D721Med (cell line): ENCODE results near the gene TNFSF13.

Source experiments
- DNase-seq: peaks from one replicate; pipeline ENCODE4 v3.0.0; 2011; ENCODE audit warnings: low spot score; ENCODE audit not compliant: insufficient read length
- FAIRE-seq: peaks from 2 replicates; lab custom pipeline; 2011; peaks lifted over from hg19 to GRCh38; lab: Jason Lieb, UNC
- CTCF ChIP-seq: IDR thresholded peaks from 2 replicates; pipeline ENCODE4 v1.5.1; 2012; ENCODE audit warnings: mild to moderate bottlenecking, control low read depth; ENCODE audit not compliant: insufficient read depth; ENCODE audit errors: missing control alignments

The TNFSF13 gene

DNA sequence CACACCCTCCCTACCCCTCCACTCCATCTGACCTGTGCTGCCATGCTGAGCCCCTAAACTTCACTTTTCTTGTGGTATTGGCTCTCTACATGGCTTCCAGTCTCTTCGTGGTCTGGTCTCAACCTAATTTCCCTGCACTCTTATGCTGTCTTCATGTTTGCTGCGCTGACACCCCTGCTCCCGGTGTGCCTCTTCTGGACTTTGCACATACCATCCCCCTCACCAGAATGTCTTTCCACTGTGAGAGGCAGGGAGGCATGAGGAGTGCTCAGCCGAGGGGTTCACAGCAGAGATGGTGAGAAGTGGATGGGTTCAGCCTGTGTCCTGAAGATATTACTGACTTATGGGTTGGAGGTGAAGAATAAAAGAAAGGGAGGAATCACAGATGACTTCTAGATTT is 7.2 kb upstream of the TNFSF13 start:
- no peak for DNase-seq
- FAIRE-seq, result no peak
- no peak for TF ChIP-seq CTCF

- DNase-seq (no peak), FAIRE-seq (no peak)
- TF ChIP-seq CTCF, result no peak
These were observed 5.9 kb upstream of the TNFSF13 start for GRCh38 chr17:7552621-7553051.

DNA sequence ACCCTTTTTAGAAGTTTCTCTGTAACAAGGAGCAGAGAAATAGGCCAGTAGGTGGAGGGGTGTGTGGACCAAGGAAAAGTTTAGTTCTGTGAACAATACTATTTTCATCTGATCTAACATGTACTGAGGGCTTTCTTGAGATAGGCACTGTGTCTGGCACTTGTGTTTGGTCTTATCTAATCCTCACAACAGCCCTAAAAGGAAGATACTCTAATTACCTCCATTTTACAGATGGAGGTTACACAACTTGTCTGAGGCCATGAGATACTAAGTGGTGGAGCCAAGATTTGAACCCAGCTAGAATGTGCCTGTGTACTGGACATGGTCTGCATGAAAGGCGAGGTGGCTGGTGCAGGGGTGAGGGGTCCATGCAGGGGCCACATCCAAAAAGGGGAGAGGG is 5.2 kb upstream of the TNFSF13 start:
- FAIRE-seq, result no peak
- TF ChIP-seq CTCF, result no peak
- no peak for DNase-seq

- TF ChIP-seq CTCF, result no peak
- FAIRE-seq, result no peak
- no peak for DNase-seq
These were observed 3.1 kb upstream of the TNFSF13 start for GRCh38 chr17:7555320-7555948.

DNA sequence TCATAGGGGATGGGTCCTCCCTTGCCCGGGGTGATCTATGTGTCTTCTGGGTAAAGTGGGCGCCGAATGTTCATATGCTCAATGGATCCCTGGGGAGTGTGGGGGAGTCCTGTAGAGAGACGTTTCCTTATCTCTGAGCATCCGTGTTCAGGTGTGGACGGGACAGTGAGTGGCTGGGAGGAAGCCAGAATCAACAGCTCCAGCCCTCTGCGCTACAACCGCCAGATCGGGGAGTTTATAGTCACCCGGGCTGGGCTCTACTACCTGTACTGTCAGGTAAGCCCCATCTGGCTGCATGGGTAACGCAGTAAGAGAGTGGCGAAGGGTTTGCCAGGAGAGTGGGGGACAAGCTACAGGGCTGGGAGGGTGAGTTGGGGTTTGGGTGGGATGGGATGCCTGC is 1.9 kb upstream of the TNFSF13 start:
- no peak for DNase-seq
- FAIRE-seq, result no peak
- no peak for TF ChIP-seq CTCF

DNA sequence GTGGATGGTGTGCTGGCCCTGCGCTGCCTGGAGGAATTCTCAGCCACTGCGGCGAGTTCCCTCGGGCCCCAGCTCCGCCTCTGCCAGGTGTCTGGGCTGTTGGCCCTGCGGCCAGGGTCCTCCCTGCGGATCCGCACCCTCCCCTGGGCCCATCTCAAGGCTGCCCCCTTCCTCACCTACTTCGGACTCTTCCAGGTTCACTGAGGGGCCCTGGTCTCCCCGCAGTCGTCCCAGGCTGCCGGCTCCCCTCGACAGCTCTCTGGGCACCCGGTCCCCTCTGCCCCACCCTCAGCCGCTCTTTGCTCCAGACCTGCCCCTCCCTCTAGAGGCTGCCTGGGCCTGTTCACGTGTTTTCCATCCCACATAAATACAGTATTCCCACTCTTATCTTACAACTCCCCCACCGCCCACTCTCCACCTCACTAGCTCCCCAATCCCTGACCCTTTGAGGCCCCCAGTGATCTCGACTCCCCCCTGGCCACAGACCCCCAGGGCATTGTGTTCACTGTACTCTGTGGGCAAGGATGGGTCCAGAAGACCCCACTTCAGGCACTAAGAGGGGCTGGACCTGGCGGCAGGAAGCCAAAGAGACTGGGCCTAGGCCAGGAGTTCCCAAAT is 1.3 kb upstream of the TNFSF13 start:
- FAIRE-seq (no peak), DNase-seq (no peak)
- TF ChIP-seq CTCF, result no peak

DNA sequence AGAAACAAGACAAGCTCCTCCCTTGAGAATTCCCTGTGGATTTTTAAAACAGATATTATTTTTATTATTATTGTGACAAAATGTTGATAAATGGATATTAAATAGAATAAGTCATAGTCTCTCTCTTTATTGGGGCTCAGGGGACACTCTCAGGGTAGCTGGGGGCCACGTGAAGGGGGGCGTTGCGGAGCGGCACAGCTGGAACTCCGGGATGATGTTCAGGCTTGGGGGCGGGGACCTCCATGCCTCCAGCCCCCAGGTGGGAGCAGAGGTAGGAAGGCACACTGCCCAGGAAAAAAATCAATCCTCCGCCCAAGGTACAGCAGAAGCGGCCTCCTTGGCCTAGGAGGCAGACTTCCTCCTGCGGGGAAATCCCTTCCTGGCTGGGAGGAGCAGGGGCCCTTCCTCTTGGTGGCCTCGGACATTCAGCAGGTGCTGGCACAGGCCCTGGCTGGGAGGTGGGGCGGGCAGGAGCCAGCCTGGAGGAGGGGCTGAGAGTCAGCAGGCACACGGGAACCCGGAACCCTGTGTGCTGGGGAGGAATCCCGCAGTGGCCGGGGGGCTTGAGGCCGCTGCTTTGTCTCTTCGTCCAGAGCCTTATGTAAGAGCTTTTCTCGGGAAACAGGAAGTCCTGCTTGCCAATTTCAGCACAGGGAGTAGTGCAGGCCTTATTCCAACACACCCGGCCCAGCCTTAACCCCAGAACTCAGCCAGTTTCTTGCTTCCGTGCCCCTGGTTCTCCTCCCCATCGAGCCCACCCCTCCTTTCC is 591 bp upstream of the TNFSF13 start:
- no peak for FAIRE-seq
- DNase-seq, result no peak

More for the DNA sequence above, 591 bp upstream of the TNFSF13 start:
- TF ChIP-seq CTCF, result no peak
